Measurements from ENCODE around the gene ANGEL1.

The ANGEL1 gene

GRCh38 chr14:76763096-76764041 lies 49.3 kb downstream of the ANGEL1 start:
- peak; percentile 79 for DNase-seq (ENCODE audit: low spot score)

GRCh38 chr14:76762411-76763095 lies 50.1 kb downstream of the ANGEL1 start:
- peak; percentile 17 for DNase-seq (ENCODE audit: low spot score)

DNA sequence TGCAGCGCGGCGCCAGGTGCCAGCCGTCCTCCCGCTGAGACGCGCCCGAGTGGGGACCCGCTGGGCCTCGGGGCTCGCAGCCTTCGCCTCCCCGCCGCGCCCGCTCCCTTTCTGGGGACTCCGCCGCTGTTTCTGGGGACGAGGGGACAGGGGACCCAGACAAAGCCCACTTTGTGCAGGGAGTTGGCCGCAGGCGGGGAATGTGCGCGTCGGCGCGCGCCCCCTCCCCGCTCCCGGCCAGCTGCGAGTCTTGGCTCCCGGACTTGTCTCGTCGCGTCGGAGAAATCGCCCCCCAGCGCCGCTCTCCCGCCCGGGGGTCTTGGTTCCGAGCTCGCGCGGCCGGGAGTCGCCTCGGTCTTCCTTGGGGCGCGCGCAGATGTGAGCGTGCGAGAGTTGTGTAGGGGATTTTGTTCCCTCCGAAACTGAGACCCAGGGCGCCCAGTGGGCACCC lies 50.7 kb downstream of the ANGEL1 start:
- DNase-seq (ENCODE audit: low spot score) = peak; percentile 54

DNA sequence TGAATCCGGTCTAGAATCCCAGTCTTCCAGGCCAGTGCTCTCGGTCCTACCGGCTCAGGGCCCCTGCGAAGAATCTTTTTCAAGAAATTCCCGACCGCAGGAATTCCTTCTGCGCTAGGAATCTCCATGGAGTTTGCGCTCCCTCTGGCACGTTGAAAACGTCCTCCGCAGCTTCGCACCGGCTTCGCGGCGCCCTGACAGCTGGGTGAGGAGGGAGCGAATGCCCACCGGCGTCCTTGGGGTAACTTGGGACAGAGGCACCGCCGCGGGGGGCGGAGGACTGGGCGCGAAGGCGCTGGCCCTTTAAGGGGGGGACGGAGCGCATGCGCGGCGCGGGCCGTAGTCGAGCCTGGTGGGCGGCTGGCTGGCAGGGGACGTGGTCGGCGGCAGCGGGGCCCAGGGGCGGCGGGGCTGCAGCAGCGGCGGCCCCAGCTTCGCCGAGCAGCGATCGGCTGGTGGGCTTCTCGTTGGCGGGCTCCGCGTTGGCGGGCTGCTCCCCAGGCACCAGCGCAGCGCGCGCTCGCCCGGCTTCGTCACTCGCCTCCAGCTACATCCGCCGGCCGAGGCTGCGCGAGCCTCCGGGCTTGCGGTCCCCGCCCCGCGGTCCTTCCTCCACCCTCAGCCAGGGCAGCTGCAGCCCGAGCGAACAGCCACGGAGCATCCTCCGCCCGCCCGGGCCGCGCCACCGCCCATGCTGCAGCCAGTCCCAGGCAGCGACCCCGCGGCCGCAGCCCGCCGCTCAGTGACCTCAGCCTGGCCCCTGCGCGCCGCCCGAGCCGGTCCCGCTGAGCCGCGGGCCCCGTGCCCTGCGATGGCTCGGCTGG lies 51.3 kb downstream of the ANGEL1 start, which contains the start of gene VASH1:
TSS of gene VASH1 (plus strand) at position 333 of the 824 bp plus-strand sequence. CDS start 1,354 bp downstream, outside the sequence.
- peak; percentile 83 for DNase-seq (ENCODE audit: low spot score)

DNA sequence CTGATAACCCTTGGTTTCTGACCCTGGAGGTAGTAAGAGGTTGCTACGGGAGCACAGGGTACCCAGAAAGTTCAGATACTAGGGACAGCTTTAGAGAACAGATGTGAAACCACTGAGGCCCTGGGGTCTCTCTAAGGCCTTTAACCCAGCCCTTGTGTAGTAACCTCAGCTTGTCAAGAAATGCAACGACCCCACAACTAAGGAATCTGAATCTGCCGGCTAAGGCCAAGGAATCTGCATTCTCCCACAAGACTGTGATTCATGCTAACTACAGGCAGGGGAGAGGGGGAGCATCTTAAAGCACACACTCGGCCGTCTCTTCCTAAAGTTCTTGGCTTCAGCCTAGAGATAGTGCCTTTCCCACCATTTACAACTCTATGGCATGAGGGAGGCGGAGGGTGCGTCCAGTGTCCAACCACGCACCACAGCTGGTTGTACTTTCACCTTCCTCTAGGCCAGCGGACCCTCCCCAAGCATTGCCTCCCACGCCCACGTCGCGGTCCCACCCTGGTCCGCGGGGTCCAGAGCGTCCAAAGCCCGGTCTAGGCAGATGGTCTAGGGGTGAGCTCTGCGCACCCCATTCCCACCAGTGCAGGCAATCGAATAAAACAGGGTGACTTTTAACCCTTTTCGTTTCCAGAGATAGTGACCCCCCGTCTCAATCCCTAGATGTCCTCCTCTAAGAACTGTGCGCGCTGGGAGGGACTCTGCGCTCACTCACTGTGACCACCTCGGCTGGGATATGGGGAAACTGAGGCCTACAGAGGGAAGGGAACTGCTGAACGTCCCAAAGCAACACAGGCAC lies 52.1 kb downstream of the ANGEL1 start:
- DNase-seq (ENCODE audit: low spot score) = peak; percentile 2

DNA sequence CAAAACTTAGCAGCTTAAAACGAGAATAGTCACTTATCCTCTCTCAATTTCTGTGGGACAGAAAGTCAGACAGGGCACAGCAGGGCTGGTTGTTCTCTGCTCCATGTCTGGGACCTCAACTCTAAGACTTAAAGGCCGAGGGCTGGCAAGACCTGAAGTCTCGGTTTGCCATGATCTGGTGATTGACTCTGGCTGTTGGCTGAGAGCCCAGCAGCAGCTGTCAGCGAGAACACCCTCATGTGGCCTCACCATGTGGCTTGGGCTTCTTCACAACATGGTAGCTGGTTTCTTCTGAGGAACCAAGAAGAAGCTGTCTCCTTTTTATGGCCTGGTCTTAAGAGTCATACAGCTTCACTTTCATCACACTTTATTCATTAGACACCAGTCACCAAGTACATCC lies 53.1 kb downstream of the ANGEL1 start:
- DNase-seq (ENCODE audit: low spot score) = peak; percentile 16

GRCh38 chr14:76756371-76756750 lies 56.3 kb downstream of the ANGEL1 start:
- no peak for DNase-seq (ENCODE audit: low spot score)

GRCh38 chr14:76755610-76756370 lies 56.9 kb downstream of the ANGEL1 start:
- DNase-seq (ENCODE audit: low spot score) = peak; percentile 30

GRCh38 chr14:76754586-76754985 lies 58.1 kb downstream of the ANGEL1 start:
- DNase-seq (ENCODE audit: low spot score) = no peak

- peak; percentile 31 for DNase-seq (ENCODE audit: low spot score)
These were observed 59.0 kb downstream of the ANGEL1 start for GRCh38 chr14:76753541-76754198.

- DNase-seq (ENCODE audit: low spot score) = peak; percentile 90
These were observed 59.9 kb downstream of the ANGEL1 start for GRCh38 chr14:76752744-76753143.

DNA sequence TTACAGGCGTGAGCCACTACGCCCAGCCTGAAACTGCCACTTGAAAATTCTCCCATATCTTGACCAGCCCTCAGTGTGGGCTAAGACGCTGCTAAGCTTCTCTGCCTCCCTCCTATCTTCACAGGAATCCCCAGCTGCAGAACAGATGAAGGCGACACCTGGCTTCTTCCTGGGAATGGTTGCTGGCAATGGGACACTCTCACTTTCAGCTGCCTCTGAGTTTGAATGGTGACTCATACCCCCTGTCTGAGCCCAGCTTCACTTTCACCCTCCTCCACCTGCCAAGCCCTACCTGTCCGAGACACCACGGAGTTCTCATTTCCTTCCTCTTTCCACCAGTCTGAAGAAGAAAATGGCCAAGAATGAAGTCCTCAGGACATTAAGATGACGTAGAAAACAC lies 69.7 kb downstream of the ANGEL1 start:
- no peak for DNase-seq (ENCODE audit: low spot score)

- DNase-seq (ENCODE audit: low spot score) = no peak
These were observed 70.5 kb downstream of the ANGEL1 start for GRCh38 chr14:76742185-76742584.

DNA sequence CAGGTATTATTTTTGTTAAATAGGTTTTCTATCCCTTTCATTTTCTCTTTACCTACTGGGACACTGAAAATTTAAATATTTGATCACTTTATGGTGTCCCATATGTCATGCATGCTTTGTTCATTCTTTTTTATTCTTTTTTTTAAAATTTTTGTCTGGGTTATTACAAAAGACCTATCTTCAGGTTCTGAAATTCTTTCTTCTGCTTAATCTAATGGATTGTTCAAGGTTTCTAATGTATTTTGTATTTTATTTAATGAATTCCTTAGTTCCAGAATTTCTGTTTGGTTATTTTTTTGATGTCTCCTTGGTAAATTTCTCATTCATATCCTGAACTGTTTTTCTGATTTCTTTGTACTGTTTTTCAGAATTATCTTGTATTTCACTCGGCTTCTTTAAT lies 71.6 kb downstream of the ANGEL1 start:
- no peak for DNase-seq (ENCODE audit: low spot score)
